Neural progenitor cell (in vitro differentiated cells): Measurements from ENCODE around the gene SUGCT. TPM values are rescaled to one million over a fixed set of nuclear protein-coding genes. Genes with fewer than 3 reads are reported as not detected.

Experiments
- DNase-seq: peaks from one replicate; pipeline ENCODE4 v3.0.0-alpha.2; 2016; ENCODE audit warnings: low spot score
- H2AFZ ChIP-seq: fragments of 200-600 bp; sonication (generic); replicated peaks from 2 replicates; pipeline ENCODE4 v1.6.1; 2016; ENCODE audit warnings: antibody characterized with exemption
- H3F3A ChIP-seq: fragments of 200-600 bp; sonication (generic); 2 replicates; pipeline ENCODE4 v1.6.1; 2016; ENCODE audit warnings: antibody characterized with exemption, low read depth
- H3K27ac ChIP-seq: fragments of 200-600 bp; sonication (generic); 2 replicates; pipeline ENCODE4 v1.5.1; 2016; ENCODE audit warnings: mild to moderate bottlenecking
- H3K27me3 ChIP-seq: fragments of 200-600 bp; sonication (generic); 2 replicates; pipeline ENCODE4 v1.6.1; 2016; ENCODE audit warnings: mild to moderate bottlenecking, moderate library complexity
- H3K36me3 ChIP-seq: fragments of 200-600 bp; sonication (generic); 2 replicates; pipeline ENCODE4 v1.5.1; 2016
- H3K4me1 ChIP-seq: fragments of 200-600 bp; sonication (generic); 2 replicates; pipeline ENCODE4 v1.6.1; 2016; ENCODE audit warnings: mixed run types
- H3K4me2 ChIP-seq: fragments of 200-600 bp; sonication (generic); 2 replicates; pipeline ENCODE4 v1.6.1; 2016
- H3K4me3 ChIP-seq: fragments of 200-600 bp; sonication (generic); 2 replicates; pipeline ENCODE4 v1.5.1; 2016
- H3K79me2 ChIP-seq: fragments of 200-600 bp; sonication (generic); 2 replicates; pipeline ENCODE4 v1.6.1; 2016; ENCODE audit warnings: low read depth
- H3K9ac ChIP-seq: fragments of 200-600 bp; sonication (generic); 2 replicates; pipeline ENCODE4 v1.6.1; 2016
- H3K9me3 ChIP-seq: fragments of 200-600 bp; sonication (generic); 2 replicates; pipeline ENCODE4 v1.5.1; 2016; ENCODE audit warnings: low read depth
- H4K20me1 ChIP-seq: fragments of 200-600 bp; sonication (generic); 2 replicates; pipeline ENCODE4 v1.6.1; 2016; ENCODE audit warnings: low read depth
- H3K27ac Mint-ChIP-seq: 3 replicates; pipeline ENCODE4 v1.8.0; 2021; ENCODE audit warnings: mixed read lengths
- H3K27me3 Mint-ChIP-seq: 2 replicates; pipeline ENCODE4 v1.8.0; 2022; ENCODE audit warnings: low read depth, mild to moderate bottlenecking, inconsistent platforms, moderate library complexity, mixed read lengths; ENCODE audit not compliant: insufficient read depth
- H3K36me3 Mint-ChIP-seq: 3 replicates; pipeline ENCODE4 v1.8.0; 2021; ENCODE audit warnings: mixed read lengths
- H3K4me1 Mint-ChIP-seq: 3 replicates; pipeline ENCODE4 v1.8.0; 2021; ENCODE audit warnings: mixed read lengths
- H3K4me3 Mint-ChIP-seq: 3 replicates; pipeline ENCODE4 v1.8.0; 2021; ENCODE audit warnings: mild to moderate bottlenecking, moderate library complexity, mixed read lengths
- H3K9me3 Mint-ChIP-seq: 3 replicates; pipeline ENCODE4 v1.8.0; 2020; ENCODE audit warnings: mixed read lengths
- CTCF ChIP-seq: fragments of 200-600 bp; sonication (generic); IDR thresholded peaks from 2 replicates; pipeline ENCODE4 v1.5.1; 2017; ENCODE audit warnings: antibody characterized with exemption, mild to moderate bottlenecking
- EZH2 ChIP-seq: fragments of 200-600 bp; sonication (generic); IDR thresholded peaks from 2 replicates; pipeline ENCODE4 v1.6.1; 2017; ENCODE audit warnings: antibody characterized with exemption, mild to moderate bottlenecking, moderate library complexity
- EZH2phosphoT487 ChIP-seq: fragments of 200-600 bp; sonication (generic); IDR thresholded peaks from 2 replicates; pipeline ENCODE4 v1.6.1; 2017; ENCODE audit warnings: antibody characterized with exemption
- total RNA-seq: library from RNA; depleted of rRNA; stranded (reverse); fragments of >200 nt; gene quantifications from 2 replicates; pipeline ENCODE4 v1.2.3, GENCODE V29; 2015; ENCODE audit warnings: low replicate concordance

Gene SUGCT
- total RNA-seq, 1 donor from 2014 or later, result 10.1 TPM

DNA sequence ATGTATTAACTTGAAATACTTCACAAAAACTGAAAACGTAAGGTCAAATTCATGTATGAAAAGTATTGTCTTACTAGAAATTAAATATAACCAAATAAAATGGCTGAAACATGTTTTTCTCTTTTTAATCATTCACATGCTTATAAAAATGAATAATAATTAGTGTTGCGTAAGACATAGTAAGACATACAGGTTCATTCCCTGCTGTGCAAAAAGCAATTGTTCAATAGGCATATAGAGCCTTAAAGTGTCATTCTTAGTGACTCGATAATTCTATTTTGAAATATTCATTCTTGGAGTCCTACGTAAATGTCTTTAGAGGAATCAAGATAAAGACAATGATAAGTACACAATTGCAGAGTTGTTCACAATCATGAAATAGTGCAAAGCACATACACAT is 337.1 kb downstream of the SUGCT start:
- no peaks in the 10 kb centered on the region for H3F3A ChIP-seq
- TF ChIP-seq EZH2, result no peak
- TF ChIP-seq EZH2phosphoT487, result no peak
- TF ChIP-seq CTCF, result no peak
- DNase-seq, result no peak
- H3K4me2 ChIP-seq, result no peak overlapping the region
- no peak overlapping the region for H3K27ac ChIP-seq
- no peaks in the 10 kb centered on the region for H3K79me2 ChIP-seq
- no peaks in the 10 kb centered on the region for H3K9me3 ChIP-seq
- no peak overlapping the region for H3K9ac ChIP-seq
- Mint-ChIP-seq H3K27me3 (no peaks in the 10 kb centered on the region), H3K36me3 (no peaks in the 10 kb centered on the region), H3K4me1 (no peaks in the 10 kb centered on the region), H3K9me3 (no peaks in the 10 kb centered on the region), H3K4me3 (no peak overlapping the region), H3K27ac (no peak overlapping the region)
- no peaks in the 10 kb centered on the region for H4K20me1 ChIP-seq
- H3K36me3 ChIP-seq, result no peaks in the 10 kb centered on the region
- no peak overlapping the region for H3K4me3 ChIP-seq
- no peaks in the 10 kb centered on the region for H3K4me1 ChIP-seq
- H3K27me3 ChIP-seq, result no peaks in the 10 kb centered on the region
- no peak overlapping the region for H2AFZ ChIP-seq

- Mint-ChIP-seq H3K4me3 (no peak overlapping the region), H3K4me1 (no peaks in the 10 kb centered on the region), H3K27me3 (no peaks in the 10 kb centered on the region), H3K36me3 (no peaks in the 10 kb centered on the region), H3K9me3 (no peaks in the 10 kb centered on the region), H3K27ac (no peak overlapping the region)
- H3K9me3 ChIP-seq, result no peaks in the 10 kb centered on the region
- DNase-seq, result no peak
- no peak overlapping the region for H3K4me3 ChIP-seq
- H3K27me3 ChIP-seq, result no peaks in the 10 kb centered on the region
- TF ChIP-seq CTCF, result no peak
- no peak for TF ChIP-seq EZH2phosphoT487
- TF ChIP-seq EZH2, result no peak
- H3K36me3 ChIP-seq, result no peaks in the 10 kb centered on the region
- no peak overlapping the region for H3K4me2 ChIP-seq
- H3K79me2 ChIP-seq, result no peaks in the 10 kb centered on the region
- H2AFZ ChIP-seq, result no peak overlapping the region
- H3K27ac ChIP-seq, result no peak overlapping the region
- H3K9ac ChIP-seq, result no peak overlapping the region
- no peaks in the 10 kb centered on the region for H3K4me1 ChIP-seq
- H3F3A ChIP-seq, result no peaks in the 10 kb centered on the region
- no peaks in the 10 kb centered on the region for H4K20me1 ChIP-seq
These were observed 340.2 kb downstream of the SUGCT start for GRCh38 chr7:40474790-40475680.

DNA sequence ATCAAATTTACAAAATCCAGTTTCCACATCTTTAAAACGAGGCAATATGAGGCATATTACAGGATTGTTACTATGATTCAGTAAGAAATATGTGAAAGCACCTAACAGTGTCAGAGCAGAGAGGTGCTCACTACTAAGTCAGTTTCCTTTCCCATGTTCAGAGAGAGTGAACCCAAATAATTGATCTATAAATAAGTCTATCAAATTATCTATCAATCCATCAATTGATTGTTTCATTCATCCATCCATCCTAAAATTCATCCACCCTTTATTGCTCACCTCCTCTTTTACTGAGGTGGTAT is 340.8 kb downstream of the SUGCT start:
- no peaks in the 10 kb centered on the region for H3K36me3 ChIP-seq
- no peak overlapping the region for H2AFZ ChIP-seq
- Mint-ChIP-seq H3K36me3 (no peaks in the 10 kb centered on the region), H3K27ac (no peak overlapping the region), H3K4me1 (no peaks in the 10 kb centered on the region), H3K4me3 (no peak overlapping the region), H3K9me3 (no peaks in the 10 kb centered on the region), H3K27me3 (no peaks in the 10 kb centered on the region)
- H3F3A ChIP-seq, result no peaks in the 10 kb centered on the region
- no peak for TF ChIP-seq CTCF
- no peak for TF ChIP-seq EZH2
- TF ChIP-seq EZH2phosphoT487, result no peak
- no peak for DNase-seq
- no peaks in the 10 kb centered on the region for H3K9me3 ChIP-seq
- no peak overlapping the region for H3K4me2 ChIP-seq
- H3K4me1 ChIP-seq, result no peaks in the 10 kb centered on the region
- H3K79me2 ChIP-seq, result no peaks in the 10 kb centered on the region
- no peaks in the 10 kb centered on the region for H4K20me1 ChIP-seq
- H3K27ac ChIP-seq, result no peak overlapping the region
- H3K9ac ChIP-seq, result no peak overlapping the region
- no peaks in the 10 kb centered on the region for H3K27me3 ChIP-seq
- H3K4me3 ChIP-seq, result no peak overlapping the region
